ENCODE data around the gene NAA38. TPM values are rescaled to one million over a fixed set of nuclear protein-coding genes. Genes with fewer than 3 reads are reported as not detected.

NAA38 gene
- total RNA-seq, 1 donor from 2014 or later: 60.2 TPM

- H3K9me3 ChIP-seq (ENCODE audit: insufficient read depth, low read depth, low read length): no peaks in the 10 kb centered on the region
- no peak overlapping the region for H3K4me3 ChIP-seq (ENCODE audit: insufficient read depth, low read depth, low read length)
- H4K20me1 ChIP-seq (ENCODE audit: insufficient read depth, low read length): peaks cover 41% of the 10 kb centered on the region
- H3K36me3 ChIP-seq (ENCODE audit: insufficient read depth, low read length): peaks cover 5% of the 10 kb centered on the region
- FAIRE-seq (no peak), DNase-seq (ENCODE audit: low read depth) (no peak)
- no peaks in the 10 kb centered on the region for H3K27me3 ChIP-seq (ENCODE audit: insufficient read depth, low read length)
- Mint-ChIP-seq H3K4me3 (ENCODE audit: unreplicated experiment) (peak overlapping the region; percentile 57), H3K27me3 (ENCODE audit: low read depth, unreplicated experiment) (no peaks in the 10 kb centered on the region), H3K27ac (ENCODE audit: unreplicated experiment) (no peak overlapping the region), H3K9me3 (ENCODE audit: unreplicated experiment) (no peaks in the 10 kb centered on the region), H3K36me3 (ENCODE audit: low read depth, unreplicated experiment) (peaks cover 9% of the 10 kb centered on the region), H3K4me1 (ENCODE audit: low read depth, unreplicated experiment) (peaks cover 11% of the 10 kb centered on the region)
- H2AFZ ChIP-seq (ENCODE audit: low read depth, low read length): no peak overlapping the region
- TF ChIP-seq CTCF (IDR thresholded peaks at IDR 0.05; ENCODE audit: insufficient read depth, low read depth, low read length): no peak
- TF ChIP-seq EZH2 (IDR thresholded peaks at IDR 0.05; ENCODE audit: insufficient read depth, low read length): no peak
- H3K4me1 ChIP-seq (ENCODE audit: insufficient read depth, low read length): peaks cover 25% of the 10 kb centered on the region
- H3K4me2 ChIP-seq (ENCODE audit: low read length): no peak overlapping the region
- H3K9ac ChIP-seq (ENCODE audit: low read length): no peak overlapping the region
- peaks cover 30% of the 10 kb centered on the region for H3K79me2 ChIP-seq (ENCODE audit: insufficient read depth, low read length)
- H3K27ac ChIP-seq (ENCODE audit: low read depth, low read length): no peak overlapping the region
Measured at GRCh38 chr17:7846063-7846735, 11.2 kb downstream of the NAA38 start.

- H3K4me1 ChIP-seq (ENCODE audit: insufficient read depth, low read length): peaks cover 30% of the 10 kb centered on the region
- Mint-ChIP-seq H3K27me3 (ENCODE audit: low read depth, unreplicated experiment) (no peaks in the 10 kb centered on the region), H3K36me3 (ENCODE audit: low read depth, unreplicated experiment) (peaks cover 8% of the 10 kb centered on the region), H3K27ac (ENCODE audit: unreplicated experiment) (peak overlapping the region; percentile 100), H3K9me3 (ENCODE audit: unreplicated experiment) (no peaks in the 10 kb centered on the region), H3K4me1 (ENCODE audit: low read depth, unreplicated experiment) (peaks cover 18% of the 10 kb centered on the region), H3K4me3 (ENCODE audit: unreplicated experiment) (peak overlapping the region; percentile 95)
- H3K27ac ChIP-seq (ENCODE audit: low read depth, low read length): peak overlapping the region; percentile 100
- peaks cover 5% of the 10 kb centered on the region for H3K36me3 ChIP-seq (ENCODE audit: insufficient read depth, low read length)
- peaks cover 33% of the 10 kb centered on the region for H3K79me2 ChIP-seq (ENCODE audit: insufficient read depth, low read length)
- peak overlapping the region; percentile 99 for H3K4me2 ChIP-seq (ENCODE audit: low read length)
- peaks cover 41% of the 10 kb centered on the region for H4K20me1 ChIP-seq (ENCODE audit: insufficient read depth, low read length)
- H2AFZ ChIP-seq (ENCODE audit: low read depth, low read length): no peak overlapping the region
- H3K9me3 ChIP-seq (ENCODE audit: insufficient read depth, low read depth, low read length): no peaks in the 10 kb centered on the region
- peak overlapping the region; percentile 100 for H3K9ac ChIP-seq (ENCODE audit: low read length)
- FAIRE-seq: no peak
- peak overlapping the region; percentile 85 for H3K4me3 ChIP-seq (ENCODE audit: insufficient read depth, low read depth, low read length)
- H3K27me3 ChIP-seq (ENCODE audit: insufficient read depth, low read length): no peaks in the 10 kb centered on the region
- DNase-seq (ENCODE audit: low read depth): no peak
- TF ChIP-seq EZH2 (IDR thresholded peaks at IDR 0.05; ENCODE audit: insufficient read depth, low read length) (no peak), CTCF (IDR thresholded peaks at IDR 0.05; ENCODE audit: insufficient read depth, low read depth, low read length) (no peak)
Measured at GRCh38 chr17:7845359-7846062, 11.8 kb downstream of the NAA38 start.

All from astrocyte (in vitro differentiated cells and primary cell).